ENCODE data around the gene SNX3.
"Not testable (repeated sequence)": the region's sequence is repeated elsewhere in the genome, so short reads cannot be mapped to it uniquely, and the experiment has no call there.

The SNX3 gene

GRCh38 chr6:108260809-108261569, at the start of gene SNX3:
Gene SNX3 (minus strand): TSS chr6:108261040. CDS start chr6:108260921, 119 bp downstream.
- Mint-ChIP-seq H3K4me1 (ENCODE audit: low read depth) (peaks cover 28% of the 10 kb centered on the region), H3K36me3 (no peaks in the 10 kb centered on the region), H3K9me3 (ENCODE audit: low read depth) (no peaks in the 10 kb centered on the region), H3K4me3 (peak within 1 kb of the TSS; percentile 91), H3K27ac (peak within 1 kb of the TSS; percentile 93), H3K27me3 (no peaks in the 10 kb centered on the region)

DNA sequence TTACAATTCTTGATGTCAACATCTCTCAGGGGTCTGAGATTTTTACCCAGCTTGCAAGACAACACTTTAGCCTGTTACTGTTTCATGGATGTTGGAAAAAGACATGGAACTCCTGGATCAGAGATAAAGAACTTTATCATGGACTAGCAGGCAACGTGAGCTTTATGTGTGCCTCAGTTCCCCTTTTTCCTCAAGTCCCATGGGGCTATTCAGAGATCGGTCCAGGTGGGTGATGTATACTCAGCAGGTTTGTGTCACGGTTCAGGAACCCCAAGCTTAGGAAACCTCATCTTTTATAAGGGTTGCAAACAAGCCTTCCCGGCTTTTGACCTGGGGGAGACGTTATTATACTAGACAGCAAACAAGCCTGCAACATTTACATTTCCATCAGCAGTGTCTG, 49.0 kb upstream of the SNX3 start:
- Mint-ChIP-seq H3K4me1 (ENCODE audit: low read depth) (no peaks in the 10 kb centered on the region), H3K4me3 (no peak overlapping the region), H3K36me3 (peaks cover 4% of the 10 kb centered on the region), H3K27ac (no peak overlapping the region), H3K9me3 (ENCODE audit: low read depth) (no peaks in the 10 kb centered on the region), H3K27me3 (no peaks in the 10 kb centered on the region)

- H3K4me3 Mint-ChIP-seq; H3K27ac Mint-ChIP-seq; H3K27me3 Mint-ChIP-seq; H3K9me3 Mint-ChIP-seq (ENCODE audit: low read depth); H3K36me3 Mint-ChIP-seq; H3K4me1 Mint-ChIP-seq (ENCODE audit: low read depth): not testable (repeated sequence)
Observed at GRCh38 chr6:108308641-108309040, 47.8 kb upstream of the SNX3 start.

DNA sequence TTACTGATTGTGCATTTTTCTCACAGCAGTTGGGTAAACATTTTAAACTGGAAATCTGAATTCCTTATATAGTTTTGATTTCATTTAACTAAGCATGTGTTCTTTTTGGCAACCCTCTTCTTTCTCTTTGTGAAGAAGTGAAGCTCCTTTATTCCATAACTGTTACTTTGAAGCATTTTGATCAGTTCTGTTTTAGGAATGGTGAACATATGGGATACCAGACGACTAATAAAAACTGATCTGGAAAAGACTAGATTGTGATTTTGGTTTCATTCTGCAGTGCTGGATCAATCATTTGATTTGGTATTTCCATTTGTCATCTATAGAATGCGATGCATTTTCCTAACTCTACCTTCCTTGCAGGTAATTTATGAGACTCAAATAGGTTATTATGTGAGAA, 43.8 kb upstream of the SNX3 start:
- no peaks in the 10 kb centered on the region for H3K36me3 Mint-ChIP-seq
- H3K27ac Mint-ChIP-seq: no peak overlapping the region
- H3K27me3 Mint-ChIP-seq: no peaks in the 10 kb centered on the region
- H3K9me3 Mint-ChIP-seq (ENCODE audit: low read depth): no peaks in the 10 kb centered on the region
- no peak overlapping the region for H3K4me3 Mint-ChIP-seq
- peaks cover under 1% of the 10 kb centered on the region for H3K4me1 Mint-ChIP-seq (ENCODE audit: low read depth)

- peaks cover 5% of the 10 kb centered on the region for H3K4me1 Mint-ChIP-seq (ENCODE audit: low read depth)
- H3K27ac Mint-ChIP-seq: no peak overlapping the region
Observed at GRCh38 chr6:108302386-108302785, 41.5 kb upstream of the SNX3 start.

DNA sequence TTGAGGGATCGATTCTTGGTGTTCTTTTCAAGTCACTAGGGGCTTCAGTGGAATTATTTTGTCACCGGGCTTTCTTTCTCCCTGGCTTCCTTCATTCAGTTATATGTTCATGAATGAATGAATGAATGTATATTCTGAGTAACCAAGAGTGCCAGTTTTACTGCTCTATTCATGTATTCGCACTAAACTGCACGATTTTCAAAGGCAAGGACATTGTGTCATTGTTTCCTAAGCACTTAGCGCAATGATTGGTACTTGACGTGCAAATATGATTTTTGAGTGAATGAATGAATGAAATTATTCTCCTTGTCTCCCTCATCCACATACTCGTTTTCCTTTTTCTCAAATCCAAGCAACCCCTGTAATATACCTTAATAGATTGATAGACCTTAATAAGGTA, 34.8 kb upstream of the SNX3 start:
- Mint-ChIP-seq H3K9me3 (ENCODE audit: low read depth) (no peaks in the 10 kb centered on the region), H3K36me3 (no peaks in the 10 kb centered on the region)

More at GRCh38 chr6:108302386-108302785, 41.5 kb upstream of the SNX3 start:
- H3K9me3 Mint-ChIP-seq (ENCODE audit: low read depth): no peaks in the 10 kb centered on the region
- H3K36me3 Mint-ChIP-seq: no peaks in the 10 kb centered on the region
- no peak overlapping the region for H3K4me3 Mint-ChIP-seq
- no peaks in the 10 kb centered on the region for H3K27me3 Mint-ChIP-seq

DNA sequence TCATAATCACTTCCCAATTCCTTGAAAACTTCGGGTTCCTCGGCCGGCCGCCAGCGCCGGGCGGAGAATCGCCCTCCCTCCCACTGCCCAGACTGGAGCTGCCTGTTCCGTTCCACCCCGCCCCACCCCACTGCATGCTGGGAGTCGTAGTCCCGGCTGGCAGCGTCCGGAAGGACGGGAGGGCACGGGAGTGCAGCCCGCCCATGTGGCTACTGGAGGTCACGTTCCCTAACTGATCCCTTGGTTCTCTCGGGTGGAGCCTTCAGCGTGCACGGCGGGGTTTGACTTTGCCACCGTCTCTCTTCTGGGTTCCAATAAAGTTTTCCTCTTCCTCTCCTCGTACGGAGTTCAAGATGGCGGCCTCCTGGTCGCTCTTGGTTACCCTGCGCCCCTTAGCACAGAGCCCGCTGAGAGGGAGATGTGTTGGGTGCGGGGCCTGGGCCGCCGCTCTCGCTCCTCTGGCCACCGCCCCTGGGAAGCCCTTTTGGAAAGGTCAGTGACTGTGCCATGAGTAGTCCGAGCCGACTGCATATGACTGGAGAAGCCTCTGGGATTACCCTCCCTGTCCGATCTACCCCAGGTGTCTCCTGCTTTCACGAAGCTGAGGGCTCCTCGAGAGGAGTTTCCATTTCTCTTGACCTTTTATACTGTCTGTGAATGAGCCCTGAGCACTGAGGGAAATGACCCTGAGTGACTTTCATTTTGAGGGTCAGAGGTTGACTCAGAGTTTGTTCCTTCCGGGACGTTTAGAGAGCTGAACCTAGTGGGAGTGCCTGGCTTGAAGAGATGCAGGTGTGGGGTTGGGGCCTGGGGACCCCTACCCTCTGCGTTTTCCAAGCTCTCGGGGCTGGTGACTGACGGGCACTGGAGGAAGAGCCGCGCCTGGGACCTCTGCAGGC, 34.1 kb upstream of the SNX3 start, which contains the start of gene AFG1L:
Gene AFG1L, plus strand, starts transcription at position 328 of the 899 bp plus-strand sequence. Its CDS starts 26 bp downstream, at position 354.
- Mint-ChIP-seq H3K36me3 (no peaks in the 10 kb centered on the region), H3K4me3 (peak within 1 kb of the TSS; percentile 95), H3K4me1 (ENCODE audit: low read depth) (peaks cover 21% of the 10 kb centered on the region), H3K27ac (peak within 1 kb of the TSS; percentile 99), H3K9me3 (ENCODE audit: low read depth) (no peaks in the 10 kb centered on the region), H3K27me3 (no peaks in the 10 kb centered on the region)

More for the DNA sequence above, 34.8 kb upstream of the SNX3 start:
- H3K27me3 Mint-ChIP-seq: no peaks in the 10 kb centered on the region
- peak overlapping the region; percentile 99 for H3K27ac Mint-ChIP-seq
- peaks cover 21% of the 10 kb centered on the region for H3K4me1 Mint-ChIP-seq (ENCODE audit: low read depth)
- peak overlapping the region; percentile 95 for H3K4me3 Mint-ChIP-seq

DNA sequence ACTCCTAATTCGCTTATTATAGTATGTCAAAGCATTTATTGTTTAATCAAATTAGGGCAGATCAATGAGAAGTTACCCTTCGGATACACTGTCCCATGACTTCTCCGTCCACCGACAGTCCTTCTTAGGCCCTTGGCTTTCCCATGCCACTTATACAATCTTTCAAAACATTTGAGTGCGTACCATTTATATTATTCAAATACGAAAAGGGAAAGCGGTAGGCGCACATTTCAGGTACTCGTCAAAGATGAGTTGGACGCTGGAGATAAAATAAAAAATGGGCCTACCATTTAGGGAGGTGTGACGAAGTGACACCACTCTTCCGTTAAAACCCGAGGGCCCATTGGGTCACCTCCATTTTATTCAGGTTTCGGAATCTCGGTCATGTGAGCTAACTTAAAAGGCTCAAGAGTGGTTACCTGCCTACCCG, 33.5 kb upstream of the SNX3 start:
- Mint-ChIP-seq H3K27ac (peak overlapping the region; percentile 99), H3K4me3 (peak overlapping the region; percentile 95), H3K9me3 (ENCODE audit: low read depth) (no peaks in the 10 kb centered on the region), H3K4me1 (ENCODE audit: low read depth) (peaks cover 17% of the 10 kb centered on the region), H3K27me3 (no peaks in the 10 kb centered on the region), H3K36me3 (no peaks in the 10 kb centered on the region)

GRCh38 chr6:108293527-108294296, 32.9 kb upstream of the SNX3 start:
- H3K4me3 Mint-ChIP-seq: peak overlapping the region; percentile 95

DNA sequence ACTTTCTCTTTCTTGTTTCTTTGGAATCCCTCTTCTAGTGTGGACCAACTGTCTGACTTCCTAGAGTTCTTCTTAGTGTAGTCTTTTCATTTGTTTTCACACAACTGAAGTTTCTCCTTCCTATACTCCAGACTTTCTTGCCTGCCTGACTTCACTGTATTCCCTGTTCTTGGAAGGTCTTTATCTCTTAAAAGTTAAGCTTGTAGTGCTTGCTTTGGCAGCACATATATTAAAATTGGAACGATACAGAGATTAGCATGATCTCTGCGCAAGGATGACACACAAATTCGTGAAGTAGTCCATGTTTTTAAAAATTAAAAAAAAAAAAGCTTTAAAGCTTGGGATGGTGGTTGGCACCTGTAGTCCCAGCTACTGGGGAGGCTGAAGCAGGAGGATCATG, 31.7 kb upstream of the SNX3 start:
- not testable (repeated sequence) for H3K27me3 Mint-ChIP-seq; H3K36me3 Mint-ChIP-seq; H3K27ac Mint-ChIP-seq; H3K9me3 Mint-ChIP-seq (ENCODE audit: low read depth); H3K4me3 Mint-ChIP-seq
- H3K4me1 Mint-ChIP-seq (ENCODE audit: low read depth): peaks cover 15% of the 10 kb centered on the region

More at GRCh38 chr6:108293527-108294296, 32.9 kb upstream of the SNX3 start:
- peak overlapping the region; percentile 99 for H3K27ac Mint-ChIP-seq
- no peaks in the 10 kb centered on the region for H3K9me3 Mint-ChIP-seq (ENCODE audit: low read depth)
- H3K36me3 Mint-ChIP-seq: no peaks in the 10 kb centered on the region
- H3K4me1 Mint-ChIP-seq (ENCODE audit: low read depth): peaks cover 15% of the 10 kb centered on the region
- H3K27me3 Mint-ChIP-seq: no peaks in the 10 kb centered on the region

- Mint-ChIP-seq H3K27ac (no peak overlapping the region), H3K4me1 (ENCODE audit: low read depth) (peaks cover 19% of the 10 kb centered on the region), H3K27me3 (no peaks in the 10 kb centered on the region), H3K9me3 (ENCODE audit: low read depth) (no peaks in the 10 kb centered on the region), H3K4me3 (no peak overlapping the region), H3K36me3 (no peaks in the 10 kb centered on the region)
Observed at GRCh38 chr6:108291091-108291490, 30.3 kb upstream of the SNX3 start.

DNA sequence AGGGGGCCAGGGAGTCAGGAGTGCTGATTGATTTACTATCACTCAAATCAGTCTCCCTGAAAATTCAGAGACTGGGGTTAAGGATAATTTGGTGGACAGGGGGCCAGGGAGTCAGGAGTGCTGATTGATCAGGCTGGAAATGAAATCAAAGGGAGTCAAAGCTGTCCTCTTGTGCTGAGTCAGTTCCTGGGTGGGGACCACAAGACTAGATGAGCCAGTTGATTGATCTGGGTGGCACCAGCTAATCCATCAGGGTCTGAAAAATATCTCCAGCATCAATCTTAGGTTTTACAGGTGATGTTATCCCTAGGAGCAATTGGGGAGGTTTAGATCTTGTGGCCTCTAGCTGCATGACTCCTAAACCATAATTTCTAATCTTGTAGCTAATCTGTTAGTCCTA, 27.9 kb upstream of the SNX3 start:
- Mint-ChIP-seq H3K27ac (no peak overlapping the region), H3K36me3 (no peaks in the 10 kb centered on the region)

DNA sequence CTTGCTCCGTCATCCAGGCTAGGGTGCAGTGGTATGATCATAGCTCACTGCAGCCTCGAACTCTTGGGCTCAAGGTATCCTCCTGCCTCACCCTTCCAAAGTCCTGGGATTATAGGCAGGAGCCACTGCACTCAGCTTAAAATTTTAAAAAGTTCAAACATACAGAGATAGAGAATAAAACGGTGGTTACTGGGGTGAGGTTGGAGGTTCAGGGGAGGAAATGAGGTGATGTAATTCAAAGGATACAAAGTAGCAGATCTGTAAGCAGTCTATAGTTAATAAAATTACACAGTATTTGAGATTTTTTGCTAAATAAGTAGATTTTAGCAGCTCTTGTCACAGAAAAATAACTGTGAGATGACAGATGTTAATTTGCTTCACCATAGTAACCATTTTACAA, 26.5 kb upstream of the SNX3 start:
- Mint-ChIP-seq H3K9me3 (ENCODE audit: low read depth) (no peaks in the 10 kb centered on the region), H3K4me1 (ENCODE audit: low read depth) (peaks cover 4% of the 10 kb centered on the region), H3K27me3 (peaks cover 2% of the 10 kb centered on the region), H3K36me3 (no peaks in the 10 kb centered on the region), H3K27ac (no peak overlapping the region), H3K4me3 (no peak overlapping the region)

More for the DNA sequence above, 27.9 kb upstream of the SNX3 start:
- Mint-ChIP-seq H3K9me3 (ENCODE audit: low read depth) (no peaks in the 10 kb centered on the region), H3K4me1 (ENCODE audit: low read depth) (peaks cover 4% of the 10 kb centered on the region), H3K4me3 (no peak overlapping the region), H3K27me3 (peaks cover under 1% of the 10 kb centered on the region)

DNA sequence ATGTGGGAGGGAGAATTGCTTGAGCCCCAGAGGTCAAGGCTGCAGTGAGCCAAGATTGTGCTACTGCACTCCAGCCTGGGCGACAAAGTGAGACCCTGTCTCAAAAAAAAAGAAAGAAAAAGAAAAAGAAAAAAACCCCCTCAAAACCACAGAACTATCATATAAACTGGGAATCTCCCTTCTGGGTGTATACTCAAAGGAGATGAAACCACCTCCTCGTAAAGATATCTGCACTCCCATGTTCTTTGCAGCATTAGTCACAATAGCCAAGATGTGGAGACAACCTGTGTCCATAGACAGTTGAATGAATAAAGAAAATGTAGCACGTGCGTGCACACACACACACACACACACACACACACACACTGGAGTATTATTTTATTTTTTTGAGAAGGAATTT, 25.5 kb upstream of the SNX3 start:
- Mint-ChIP-seq H3K4me1 (ENCODE audit: low read depth) (peaks cover 4% of the 10 kb centered on the region), H3K27me3 (peaks cover 2% of the 10 kb centered on the region), H3K4me3 (no peak overlapping the region), H3K9me3 (ENCODE audit: low read depth) (no peaks in the 10 kb centered on the region), H3K36me3 (no peaks in the 10 kb centered on the region), H3K27ac (no peak overlapping the region)

Measured in activated naive CD8-positive, alpha-beta T cell (primary cell).